ENCODE results near the gene SHISA6.

SHISA6 gene

GRCh38 chr17:11383157-11383556, 142.1 kb downstream of the SHISA6 start:
- Histone ChIP-seq H3K4me3 (ENCODE audit: low read depth, low read length) (no peak overlapping the region), H3K4me1 (ENCODE audit: control insufficient read depth, insufficient read depth, low read length) (no peaks in the 10 kb centered on the region), H3K36me3 (ENCODE audit: control insufficient read depth, insufficient read depth, low read length) (no peaks in the 10 kb centered on the region), H3K9me3 (ENCODE audit: control insufficient read depth, insufficient read depth, low read length) (no peaks in the 10 kb centered on the region), H3K27ac (ENCODE audit: low read depth, low read length) (no peak overlapping the region), H3K9ac (ENCODE audit: low read depth, low read length) (no peak overlapping the region), H3K27me3 (ENCODE audit: control insufficient read depth, insufficient read depth, low read length) (no peaks in the 10 kb centered on the region)

GRCh38 chr17:11384131-11384530, 143.1 kb downstream of the SHISA6 start:
- no peaks in the 10 kb centered on the region for H3K36me3 ChIP-seq (ENCODE audit: control insufficient read depth, insufficient read depth, low read length)
- H3K9ac ChIP-seq (ENCODE audit: low read depth, low read length), result no peak overlapping the region
- no peaks in the 10 kb centered on the region for H3K4me1 ChIP-seq (ENCODE audit: control insufficient read depth, insufficient read depth, low read length)
- H3K27me3 ChIP-seq (ENCODE audit: control insufficient read depth, insufficient read depth, low read length), result no peaks in the 10 kb centered on the region
- no peak overlapping the region for H3K4me3 ChIP-seq (ENCODE audit: low read depth, low read length)
- no peak overlapping the region for H3K27ac ChIP-seq (ENCODE audit: low read depth, low read length)
- no peaks in the 10 kb centered on the region for H3K9me3 ChIP-seq (ENCODE audit: control insufficient read depth, insufficient read depth, low read length)

GRCh38 chr17:11387610-11388009, 146.6 kb downstream of the SHISA6 start:
- H3K4me3 ChIP-seq (ENCODE audit: low read depth, low read length), result no peak overlapping the region
- H3K9me3 ChIP-seq (ENCODE audit: control insufficient read depth, insufficient read depth, low read length), result no peaks in the 10 kb centered on the region
- H3K36me3 ChIP-seq (ENCODE audit: control insufficient read depth, insufficient read depth, low read length), result no peaks in the 10 kb centered on the region
- no peaks in the 10 kb centered on the region for H3K4me1 ChIP-seq (ENCODE audit: control insufficient read depth, insufficient read depth, low read length)
- H3K27ac ChIP-seq (ENCODE audit: low read depth, low read length), result no peak overlapping the region
- no peaks in the 10 kb centered on the region for H3K27me3 ChIP-seq (ENCODE audit: control insufficient read depth, insufficient read depth, low read length)
- H3K9ac ChIP-seq (ENCODE audit: low read depth, low read length), result no peak overlapping the region

GRCh38 chr17:11388054-11388453, 147.0 kb downstream of the SHISA6 start:
- Histone ChIP-seq H3K4me3 (ENCODE audit: low read depth, low read length) (no peak overlapping the region), H3K9me3 (ENCODE audit: control insufficient read depth, insufficient read depth, low read length) (no peaks in the 10 kb centered on the region), H3K27ac (ENCODE audit: low read depth, low read length) (no peak overlapping the region), H3K4me1 (ENCODE audit: control insufficient read depth, insufficient read depth, low read length) (no peaks in the 10 kb centered on the region), H3K9ac (ENCODE audit: low read depth, low read length) (no peak overlapping the region), H3K27me3 (ENCODE audit: control insufficient read depth, insufficient read depth, low read length) (no peaks in the 10 kb centered on the region), H3K36me3 (ENCODE audit: control insufficient read depth, insufficient read depth, low read length) (no peaks in the 10 kb centered on the region)

- no peak overlapping the region for H3K4me3 ChIP-seq (ENCODE audit: low read depth, low read length)
- H3K9ac ChIP-seq (ENCODE audit: low read depth, low read length), result no peak overlapping the region
- H3K27ac ChIP-seq (ENCODE audit: low read depth, low read length), result no peak overlapping the region
- no peaks in the 10 kb centered on the region for H3K9me3 ChIP-seq (ENCODE audit: control insufficient read depth, insufficient read depth, low read length)
- no peaks in the 10 kb centered on the region for H3K4me1 ChIP-seq (ENCODE audit: control insufficient read depth, insufficient read depth, low read length)
- H3K36me3 ChIP-seq (ENCODE audit: control insufficient read depth, insufficient read depth, low read length), result no peaks in the 10 kb centered on the region
- no peaks in the 10 kb centered on the region for H3K27me3 ChIP-seq (ENCODE audit: control insufficient read depth, insufficient read depth, low read length)
Observed at GRCh38 chr17:11389583-11389982, 148.6 kb downstream of the SHISA6 start.

- Histone ChIP-seq H3K36me3 (ENCODE audit: control insufficient read depth, insufficient read depth, low read length) (no peaks in the 10 kb centered on the region), H3K27me3 (ENCODE audit: control insufficient read depth, insufficient read depth, low read length) (no peaks in the 10 kb centered on the region), H3K4me1 (ENCODE audit: control insufficient read depth, insufficient read depth, low read length) (no peaks in the 10 kb centered on the region), H3K27ac (ENCODE audit: low read depth, low read length) (no peak overlapping the region), H3K9ac (ENCODE audit: low read depth, low read length) (no peak overlapping the region), H3K9me3 (ENCODE audit: control insufficient read depth, insufficient read depth, low read length) (no peaks in the 10 kb centered on the region), H3K4me3 (ENCODE audit: low read depth, low read length) (no peak overlapping the region)
Observed at GRCh38 chr17:11391134-11391533, 150.1 kb downstream of the SHISA6 start.

GRCh38 chr17:11404431-11405276, 163.6 kb downstream of the SHISA6 start:
- Histone ChIP-seq H3K36me3 (ENCODE audit: control insufficient read depth, insufficient read depth, low read length) (no peaks in the 10 kb centered on the region), H3K4me1 (ENCODE audit: control insufficient read depth, insufficient read depth, low read length) (no peaks in the 10 kb centered on the region), H3K27ac (ENCODE audit: low read depth, low read length) (no peak overlapping the region), H3K9me3 (ENCODE audit: control insufficient read depth, insufficient read depth, low read length) (peaks cover 4% of the 10 kb centered on the region; the same call in 1 of the 2 replicates), H3K9ac (ENCODE audit: low read depth, low read length) (no peak overlapping the region), H3K27me3 (ENCODE audit: control insufficient read depth, insufficient read depth, low read length) (no peaks in the 10 kb centered on the region), H3K4me3 (ENCODE audit: low read depth, low read length) (no peak overlapping the region)

- Histone ChIP-seq H3K9ac (ENCODE audit: low read depth, low read length) (no peak overlapping the region), H3K4me3 (ENCODE audit: low read depth, low read length) (no peak overlapping the region), H3K27me3 (ENCODE audit: control insufficient read depth, insufficient read depth, low read length) (no peaks in the 10 kb centered on the region), H3K9me3 (ENCODE audit: control insufficient read depth, insufficient read depth, low read length) (peaks cover 2% of the 10 kb centered on the region; the same call in 1 of the 2 replicates), H3K27ac (ENCODE audit: low read depth, low read length) (no peak overlapping the region), H3K36me3 (ENCODE audit: control insufficient read depth, insufficient read depth, low read length) (no peaks in the 10 kb centered on the region), H3K4me1 (ENCODE audit: control insufficient read depth, insufficient read depth, low read length) (no peaks in the 10 kb centered on the region)
Observed at GRCh38 chr17:11406716-11407115, 165.7 kb downstream of the SHISA6 start.

GRCh38 chr17:11412654-11413053, 171.6 kb downstream of the SHISA6 start:
- Histone ChIP-seq H3K9me3 (ENCODE audit: control insufficient read depth, insufficient read depth, low read length) (no peaks in the 10 kb centered on the region), H3K27ac (ENCODE audit: low read depth, low read length) (no peak overlapping the region), H3K4me1 (ENCODE audit: control insufficient read depth, insufficient read depth, low read length) (no peaks in the 10 kb centered on the region), H3K27me3 (ENCODE audit: control insufficient read depth, insufficient read depth, low read length) (no peaks in the 10 kb centered on the region), H3K9ac (ENCODE audit: low read depth, low read length) (no peak overlapping the region), H3K36me3 (ENCODE audit: control insufficient read depth, insufficient read depth, low read length) (no peaks in the 10 kb centered on the region), H3K4me3 (ENCODE audit: low read depth, low read length) (no peak overlapping the region)

GRCh38 chr17:11418342-11418741, 177.3 kb downstream of the SHISA6 start:
- H3K4me1 ChIP-seq (ENCODE audit: control insufficient read depth, insufficient read depth, low read length), result no peaks in the 10 kb centered on the region
- H3K9ac ChIP-seq (ENCODE audit: low read depth, low read length), result no peak overlapping the region

GRCh38 chr17:11430751-11431150, 189.7 kb downstream of the SHISA6 start:
- no peaks in the 10 kb centered on the region for H3K9me3 ChIP-seq (ENCODE audit: control insufficient read depth, insufficient read depth, low read length)
- no peak overlapping the region for H3K27ac ChIP-seq (ENCODE audit: low read depth, low read length)
- no peak overlapping the region for H3K4me3 ChIP-seq (ENCODE audit: low read depth, low read length)
- H3K9ac ChIP-seq (ENCODE audit: low read depth, low read length), result no peak overlapping the region
- no peaks in the 10 kb centered on the region for H3K36me3 ChIP-seq (ENCODE audit: control insufficient read depth, insufficient read depth, low read length)
- H3K4me1 ChIP-seq (ENCODE audit: control insufficient read depth, insufficient read depth, low read length), result no peaks in the 10 kb centered on the region
- H3K27me3 ChIP-seq (ENCODE audit: control insufficient read depth, insufficient read depth, low read length), result no peaks in the 10 kb centered on the region

More at GRCh38 chr17:11418342-11418741, 177.3 kb downstream of the SHISA6 start:
- no peak overlapping the region for H3K4me3 ChIP-seq (ENCODE audit: low read depth, low read length)
- no peaks in the 10 kb centered on the region for H3K27me3 ChIP-seq (ENCODE audit: control insufficient read depth, insufficient read depth, low read length)
- H3K9me3 ChIP-seq (ENCODE audit: control insufficient read depth, insufficient read depth, low read length), result no peaks in the 10 kb centered on the region
- H3K36me3 ChIP-seq (ENCODE audit: control insufficient read depth, insufficient read depth, low read length), result no peaks in the 10 kb centered on the region
- no peak overlapping the region for H3K27ac ChIP-seq (ENCODE audit: low read depth, low read length)

Data from HUES48 (cell line).